Raji (cell line): ENCODE results near the gene GPSM3.

ENCODE experiments used
- POLR2A ChIP-seq: IDR thresholded peaks from 2 replicates; pipeline ENCODE4 v1.6.1; 2011; ENCODE audit warnings: low read depth, low read length, control low read depth; ENCODE audit not compliant: insufficient read depth

Gene GPSM3

GRCh38 chr6:32192608-32193039, at the start of gene GPSM3:
Gene GPSM3 (minus strand): TSS chr6:32192643. CDS start chr6:32192513, 130 bp downstream.
- peak; percentile 78 for TF ChIP-seq POLR2A

GRCh38 chr6:32240686-32241085, 48.2 kb upstream of the GPSM3 start:
- no peak for TF ChIP-seq POLR2A

- TF ChIP-seq POLR2A: no peak
These were observed 47.0 kb upstream of the GPSM3 start for GRCh38 chr6:32239462-32239861.

GRCh38 chr6:32234934-32235333, 42.5 kb upstream of the GPSM3 start:
- no peak for TF ChIP-seq POLR2A

GRCh38 chr6:32226434-32226833, 34.0 kb upstream of the GPSM3 start:
- TF ChIP-seq POLR2A: no peak

- TF ChIP-seq POLR2A: no peak
These were observed 32.3 kb upstream of the GPSM3 start for GRCh38 chr6:32224696-32225095.

- no peak for TF ChIP-seq POLR2A
These were observed 31.1 kb upstream of the GPSM3 start, which contains the start of gene NOTCH4 for GRCh38 chr6:32223258-32224235. Gene NOTCH4 (minus strand): TSS chr6:32224067. CDS start chr6:32223928, 139 bp downstream.

- no peak for TF ChIP-seq POLR2A
These were observed 30.1 kb upstream of the GPSM3 start for GRCh38 chr6:32222333-32223230.

GRCh38 chr6:32220021-32220420, 27.6 kb upstream of the GPSM3 start:
- TF ChIP-seq POLR2A: no peak

GRCh38 chr6:32218167-32218566, 25.7 kb upstream of the GPSM3 start:
- no peak for TF ChIP-seq POLR2A

- TF ChIP-seq POLR2A: no peak
These were observed 24.6 kb upstream of the GPSM3 start for GRCh38 chr6:32216998-32217397.

- no peak for TF ChIP-seq POLR2A
These were observed 23.8 kb upstream of the GPSM3 start for GRCh38 chr6:32216285-32216684.

GRCh38 chr6:32215617-32216016, 23.2 kb upstream of the GPSM3 start:
- TF ChIP-seq POLR2A: no peak

- TF ChIP-seq POLR2A: no peak
These were observed 21.7 kb upstream of the GPSM3 start for GRCh38 chr6:32214126-32214525.

GRCh38 chr6:32213649-32214048, 21.2 kb upstream of the GPSM3 start:
- no peak for TF ChIP-seq POLR2A
